AG08396 (cell line): ENCODE data around the gene RAMP1.

ENCODE experiments used
- DNase-seq: peaks from one replicate; pipeline ENCODE4 v3.0.0; 2012; ENCODE audit warnings: low spot score, mixed read lengths

The RAMP1 gene

GRCh38 chr2:237876951-237877491, 17.6 kb downstream of the RAMP1 start:
- no peak for DNase-seq

- DNase-seq: no peak
Observed at GRCh38 chr2:237877576-237878307, 18.3 kb downstream of the RAMP1 start.

- no peak for DNase-seq
Observed at GRCh38 chr2:237878321-237879057, 19.1 kb downstream of the RAMP1 start.

- no peak for DNase-seq
Observed at GRCh38 chr2:237879058-237879430, 19.6 kb downstream of the RAMP1 start.

GRCh38 chr2:237879991-237880560, 20.7 kb downstream of the RAMP1 start:
- DNase-seq: no peak

- no peak for DNase-seq
Observed at GRCh38 chr2:237882510-237883481, 23.4 kb downstream of the RAMP1 start.

- DNase-seq: no peak
Observed at GRCh38 chr2:237883951-237884446, 24.6 kb downstream of the RAMP1 start.

GRCh38 chr2:237884681-237885080, 25.3 kb downstream of the RAMP1 start:
- no peak for DNase-seq

- DNase-seq: no peak
Observed at GRCh38 chr2:237885111-237885930, 25.9 kb downstream of the RAMP1 start.

- DNase-seq: no peak
Observed at GRCh38 chr2:237885931-237886684, 26.7 kb downstream of the RAMP1 start.

GRCh38 chr2:237886685-237887481, 27.5 kb downstream of the RAMP1 start:
- DNase-seq: no peak

GRCh38 chr2:237888389-237888788, 29.0 kb downstream of the RAMP1 start:
- DNase-seq: peak; percentile 72

- no peak for DNase-seq
Observed at GRCh38 chr2:237889016-237889415, 29.6 kb downstream of the RAMP1 start.

GRCh38 chr2:237889811-237890210, 30.4 kb downstream of the RAMP1 start:
- no peak for DNase-seq

GRCh38 chr2:237892478-237892877, 33.1 kb downstream of the RAMP1 start:
- no peak for DNase-seq

- no peak for DNase-seq
Observed at GRCh38 chr2:237892984-237893595, 33.7 kb downstream of the RAMP1 start.

GRCh38 chr2:237894396-237894979, 35.1 kb downstream of the RAMP1 start:
- no peak for DNase-seq

GRCh38 chr2:237894986-237895543, 35.6 kb downstream of the RAMP1 start:
- DNase-seq: no peak
